ENCODE results near the gene LHX3. TPM values are rescaled to one million over a fixed set of nuclear protein-coding genes. Genes with fewer than 3 reads are reported as not detected.

Gene LHX3
- total RNA-seq, 2 experiments from 2014 or later = not detected

GRCh38 chr9:136185596-136186366 lies 19.1 kb downstream of the LHX3 start:
- Mint-ChIP-seq H3K27ac (no peak overlapping the region), H3K4me1 (no peaks in the 10 kb centered on the region), H3K27me3 (peaks cover 15% of the 10 kb centered on the region), H3K9me3 (ENCODE audit: low read depth) (no peaks in the 10 kb centered on the region), H3K36me3 (no peaks in the 10 kb centered on the region), H3K4me3 (no peak overlapping the region)
- CTCF ChIA-PET = interaction anchor here (1.0 kb wide), 1 partner anchor 583 kb away, joined by 3 read pairs; no protein-coding TSS in a partner anchor
- DNase-seq = no peak
- no peak for ATAC-seq

- no peaks in the 10 kb centered on the region for H3K9me3 Mint-ChIP-seq (ENCODE audit: low read depth)
- CTCF ChIA-PET = no interaction called here
- no peaks in the 10 kb centered on the region for H3K36me3 Mint-ChIP-seq
- H3K4me1 Mint-ChIP-seq = no peaks in the 10 kb centered on the region
- H3K4me3 Mint-ChIP-seq = no peak overlapping the region
- ATAC-seq (no peak), DNase-seq (no peak)
- H3K27me3 Mint-ChIP-seq = peaks cover 8% of the 10 kb centered on the region
- no peak overlapping the region for H3K27ac Mint-ChIP-seq
Measured at GRCh38 chr9:136185066-136185465, 19.9 kb downstream of the LHX3 start.

GRCh38 chr9:136182850-136183422 lies 22.0 kb downstream of the LHX3 start:
- no peaks in the 10 kb centered on the region for H3K4me1 Mint-ChIP-seq
- no peak overlapping the region for H3K27ac Mint-ChIP-seq
- H3K27me3 Mint-ChIP-seq = no peaks in the 10 kb centered on the region
- no peaks in the 10 kb centered on the region for H3K9me3 Mint-ChIP-seq (ENCODE audit: low read depth)
- CTCF ChIA-PET = no interaction called here
- H3K4me3 Mint-ChIP-seq = no peak overlapping the region
- H3K36me3 Mint-ChIP-seq = no peaks in the 10 kb centered on the region
- DNase-seq = no peak
- no peak for ATAC-seq

GRCh38 chr9:136182420-136182787 lies 22.5 kb downstream of the LHX3 start:
- no peak for DNase-seq
- no peak for ATAC-seq
- no peaks in the 10 kb centered on the region for H3K9me3 Mint-ChIP-seq (ENCODE audit: low read depth)
- H3K4me1 Mint-ChIP-seq = no peaks in the 10 kb centered on the region
- H3K4me3 Mint-ChIP-seq = no peak overlapping the region
- H3K36me3 Mint-ChIP-seq = no peaks in the 10 kb centered on the region
- no peaks in the 10 kb centered on the region for H3K27me3 Mint-ChIP-seq
- no peak overlapping the region for H3K27ac Mint-ChIP-seq
- CTCF ChIA-PET = no interaction called here

GRCh38 chr9:136181784-136182419 lies 23.0 kb downstream of the LHX3 start:
- H3K4me1 Mint-ChIP-seq = no peaks in the 10 kb centered on the region
- CTCF ChIA-PET = no interaction called here
- H3K9me3 Mint-ChIP-seq (ENCODE audit: low read depth) = no peaks in the 10 kb centered on the region
- H3K27ac Mint-ChIP-seq = no peak overlapping the region
- ATAC-seq = no peak
- no peaks in the 10 kb centered on the region for H3K36me3 Mint-ChIP-seq
- no peaks in the 10 kb centered on the region for H3K27me3 Mint-ChIP-seq
- DNase-seq = no peak
- H3K4me3 Mint-ChIP-seq = no peak overlapping the region

- Mint-ChIP-seq H3K9me3 (ENCODE audit: low read depth) (no peaks in the 10 kb centered on the region), H3K36me3 (no peaks in the 10 kb centered on the region), H3K27me3 (no peaks in the 10 kb centered on the region), H3K4me1 (no peaks in the 10 kb centered on the region), H3K27ac (no peak overlapping the region), H3K4me3 (no peak overlapping the region)
- CTCF ChIA-PET = no interaction called here
- ATAC-seq (no peak), DNase-seq (no peak)
Measured at GRCh38 chr9:136180586-136180985, 24.3 kb downstream of the LHX3 start.

- ATAC-seq = no peak
- H3K27me3 Mint-ChIP-seq = no peaks in the 10 kb centered on the region
- CTCF ChIA-PET = no interaction called here
Measured at GRCh38 chr9:136179761-136180160, 25.2 kb downstream of the LHX3 start.

GRCh38 chr9:136179101-136179616 lies 25.8 kb downstream of the LHX3 start:
- H3K27me3 Mint-ChIP-seq = no peaks in the 10 kb centered on the region
- ATAC-seq (no peak), DNase-seq (no peak)
- H3K4me3 Mint-ChIP-seq = no peak overlapping the region
- no peak overlapping the region for H3K27ac Mint-ChIP-seq
- CTCF ChIA-PET = interaction anchor here (0.7 to 1.2 kb wide), 2 partner anchors 88 to 211 kb away, joined by 3 read pairs; no protein-coding TSS in a partner anchor
- no peaks in the 10 kb centered on the region for H3K36me3 Mint-ChIP-seq
- no peaks in the 10 kb centered on the region for H3K4me1 Mint-ChIP-seq
- no peaks in the 10 kb centered on the region for H3K9me3 Mint-ChIP-seq (ENCODE audit: low read depth)

More at GRCh38 chr9:136179761-136180160, 25.2 kb downstream of the LHX3 start:
- Mint-ChIP-seq H3K27ac (no peak overlapping the region), H3K4me3 (no peak overlapping the region), H3K4me1 (no peaks in the 10 kb centered on the region), H3K36me3 (no peaks in the 10 kb centered on the region), H3K9me3 (ENCODE audit: low read depth) (no peaks in the 10 kb centered on the region)
- no peak for DNase-seq

- ATAC-seq (no peak), DNase-seq (no peak)
- Mint-ChIP-seq H3K36me3 (no peaks in the 10 kb centered on the region), H3K4me3 (no peak overlapping the region), H3K27ac (no peak overlapping the region), H3K9me3 (ENCODE audit: low read depth) (no peaks in the 10 kb centered on the region), H3K27me3 (no peaks in the 10 kb centered on the region), H3K4me1 (no peaks in the 10 kb centered on the region)
- CTCF ChIA-PET = interaction anchor here (0.7 to 1.2 kb wide), 2 partner anchors 89 to 211 kb away, joined by 3 read pairs; no protein-coding TSS in a partner anchor
Measured at GRCh38 chr9:136178773-136179075, 26.2 kb downstream of the LHX3 start.

GRCh38 chr9:136178061-136178772 lies 26.7 kb downstream of the LHX3 start:
- Mint-ChIP-seq H3K9me3 (ENCODE audit: low read depth) (no peaks in the 10 kb centered on the region), H3K4me1 (no peaks in the 10 kb centered on the region), H3K4me3 (no peak overlapping the region), H3K27me3 (no peaks in the 10 kb centered on the region), H3K27ac (no peak overlapping the region), H3K36me3 (no peaks in the 10 kb centered on the region)
- ATAC-seq (no peak), DNase-seq (no peak)
- CTCF ChIA-PET = interaction anchor here (0.7 to 1.2 kb wide), 2 partner anchors 89 to 210 kb away, joined by 3 read pairs; no protein-coding TSS in a partner anchor

- Mint-ChIP-seq H3K4me1 (no peaks in the 10 kb centered on the region), H3K36me3 (no peaks in the 10 kb centered on the region), H3K27ac (no peak overlapping the region), H3K27me3 (no peaks in the 10 kb centered on the region), H3K9me3 (ENCODE audit: low read depth) (no peaks in the 10 kb centered on the region), H3K4me3 (no peak overlapping the region)
- DNase-seq (no peak), ATAC-seq (no peak)
- CTCF ChIA-PET = no interaction called here
Measured at GRCh38 chr9:136177224-136177623, 27.7 kb downstream of the LHX3 start.

- Mint-ChIP-seq H3K27me3 (no peaks in the 10 kb centered on the region), H3K36me3 (no peaks in the 10 kb centered on the region), H3K27ac (no peak overlapping the region), H3K4me3 (no peak overlapping the region), H3K4me1 (no peaks in the 10 kb centered on the region), H3K9me3 (ENCODE audit: low read depth) (no peaks in the 10 kb centered on the region)
- ATAC-seq (no peak), DNase-seq (no peak)
- CTCF ChIA-PET = no interaction called here
Measured at GRCh38 chr9:136175616-136176197, 29.2 kb downstream of the LHX3 start.
